H9 (cell line): ENCODE results near the gene PRSS22. TPM values are rescaled to one million over a fixed set of nuclear protein-coding genes. Genes with fewer than 3 reads are reported as not detected.

ENCODE experiments used
- DNase-seq: peaks from one replicate; pipeline ENCODE4 v3.0.0-alpha.2; 2017
- H2AFZ ChIP-seq: one replicate; pipeline ENCODE4 v1.6.1; 2013; ENCODE audit warnings: mild to moderate bottlenecking, low read length, control low read depth, moderate library complexity
- H2AK5ac ChIP-seq: 2 replicates; pipeline ENCODE4 v1.6.1; 2013; ENCODE audit warnings: low read length, control low read depth, mixed read lengths; ENCODE audit not compliant: insufficient read length
- H2BK120ac ChIP-seq: one replicate; pipeline ENCODE4 v1.6.1; 2013; ENCODE audit warnings: low read depth, mild to moderate bottlenecking, low read length, control low read depth, inconsistent platforms; ENCODE audit not compliant: poor library complexity, severe bottlenecking
- H2BK12ac ChIP-seq: 2 replicates; pipeline ENCODE4 v1.6.1; 2013; ENCODE audit warnings: low read length, control low read depth, mixed read lengths, low read depth; ENCODE audit not compliant: insufficient read length
- H2BK15ac ChIP-seq: 2 replicates; pipeline ENCODE4 v1.6.1; 2013; ENCODE audit warnings: low read depth, low read length, control low read depth
- H2BK20ac ChIP-seq: one replicate; pipeline ENCODE4 v1.6.1; 2013; ENCODE audit warnings: low read depth, mild to moderate bottlenecking, low read length, control low read depth, inconsistent platforms; ENCODE audit not compliant: poor library complexity, severe bottlenecking
- H2BK5ac ChIP-seq: 2 replicates; pipeline ENCODE4 v1.6.1; 2013; ENCODE audit warnings: low read length, control low read depth, mixed read lengths; ENCODE audit not compliant: insufficient read length
- H3K14ac ChIP-seq: 2 replicates; pipeline ENCODE4 v1.6.1; 2013; ENCODE audit warnings: low read length, control low read depth; ENCODE audit not compliant: insufficient read depth
- H3K18ac ChIP-seq: 2 replicates; pipeline ENCODE4 v1.6.1; 2013; ENCODE audit warnings: low read depth, mild to moderate bottlenecking, mixed read lengths, low read length, control low read depth; ENCODE audit not compliant: insufficient read length
- H3K23ac ChIP-seq: 2 replicates; pipeline ENCODE4 v1.6.1; 2013; ENCODE audit warnings: low read length, control low read depth, mixed read lengths, low read depth; ENCODE audit not compliant: insufficient read length
- H3K23me2 ChIP-seq: 2 replicates; pipeline ENCODE4 v1.6.1; 2013; ENCODE audit warnings: low read depth, mild to moderate bottlenecking, mixed read lengths, low read length, control low read depth; ENCODE audit not compliant: insufficient read length, poor library complexity, severe bottlenecking
- H3K27ac ChIP-seq: 2 replicates; pipeline ENCODE4 v1.5.1; 2013; ENCODE audit warnings: low read length, control low read depth, mixed read lengths, low read depth; ENCODE audit not compliant: insufficient read length
- H3K27me3 ChIP-seq: 2 replicates; pipeline ENCODE4 v1.6.1; 2013; ENCODE audit warnings: low read length, control low read depth, inconsistent platforms; ENCODE audit not compliant: insufficient read depth
- H3K4ac ChIP-seq: 2 replicates; pipeline ENCODE4 v1.6.1; 2013; ENCODE audit warnings: low read depth, mild to moderate bottlenecking, control low read depth, inconsistent platforms, low read length, moderate library complexity
- H3K4me1 ChIP-seq: 2 replicates; pipeline ENCODE4 v1.6.1; 2013; ENCODE audit warnings: low read length, control low read depth, inconsistent platforms; ENCODE audit not compliant: insufficient read depth
- H3K4me2 ChIP-seq: 2 replicates; pipeline ENCODE4 v1.6.1; 2013; ENCODE audit warnings: low read length, control low read depth, mixed read lengths; ENCODE audit not compliant: insufficient read length, insufficient read depth
- H3K56ac ChIP-seq: 2 replicates; pipeline ENCODE4 v1.6.1; 2013; ENCODE audit warnings: low read depth, mild to moderate bottlenecking, mixed read lengths, low read length, control low read depth; ENCODE audit not compliant: insufficient read length
- H3K79me1 ChIP-seq: 2 replicates; pipeline ENCODE4 v1.6.1; 2013; ENCODE audit warnings: low read depth, mild to moderate bottlenecking, moderate library complexity, low read length, control low read depth, inconsistent platforms; ENCODE audit not compliant: insufficient read depth, poor library complexity, severe bottlenecking
- H3K79me2 ChIP-seq: 2 replicates; pipeline ENCODE4 v1.6.1; 2013; ENCODE audit warnings: low read length, control low read depth, inconsistent platforms; ENCODE audit not compliant: insufficient read depth
- H3K9ac ChIP-seq: 2 replicates; pipeline ENCODE4 v1.6.1; 2013; ENCODE audit warnings: low read length, control low read depth, mixed read lengths; ENCODE audit not compliant: insufficient read length; ENCODE audit errors: extremely low read depth
- H3K9me3 ChIP-seq: one replicate; pipeline ENCODE4 v1.6.1; 2013; ENCODE audit warnings: low read depth, low read length, inconsistent platforms; ENCODE audit not compliant: control insufficient read depth
- H3T11ph ChIP-seq: one replicate; pipeline ENCODE4 v1.6.1; 2013; ENCODE audit warnings: mild to moderate bottlenecking, low read length, control low read depth, inconsistent platforms
- H4K20me1 ChIP-seq: one replicate; pipeline ENCODE4 v1.6.1; 2013; ENCODE audit not compliant: control insufficient read depth, insufficient read length, insufficient read depth
- H4K5ac ChIP-seq: 2 replicates; pipeline ENCODE4 v1.6.1; 2013; ENCODE audit warnings: low read depth, mild to moderate bottlenecking, mixed read lengths, low read length, control low read depth; ENCODE audit not compliant: insufficient read length
- H4K8ac ChIP-seq: replicated peaks from 2 replicates; pipeline ENCODE4 v1.6.1; 2013; ENCODE audit warnings: low read length, control low read depth, mixed read lengths, low read depth; ENCODE audit not compliant: insufficient read length
- H4K91ac ChIP-seq: 2 replicates; pipeline ENCODE4 v1.6.1; 2013; ENCODE audit warnings: low read depth, mild to moderate bottlenecking, moderate library complexity, mixed read lengths, low read length, control low read depth; ENCODE audit not compliant: insufficient read length
- H3K27ac Mint-ChIP-seq, 3 experiments: 2 replicates in 2 of 3; 3 replicates in 1 of 3; pipeline ENCODE4 v1.8.0; 2020 to 2021; ENCODE audit warnings: mixed read lengths in 3 of 3, mild to moderate bottlenecking in 1 of 3, moderate library complexity in 1 of 3
- H3K27me3 Mint-ChIP-seq: 2 replicates; pipeline ENCODE4 v1.8.0; 2021; ENCODE audit warnings: low read depth, mild to moderate bottlenecking, moderate library complexity, mixed read lengths
- H3K36me3 Mint-ChIP-seq, 3 experiments: 2 replicates in 2 of 3; 3 replicates in 1 of 3; pipeline ENCODE4 v1.8.0; 2020 to 2021; ENCODE audit warnings: low read depth in 3 of 3, mixed read lengths in 3 of 3; ENCODE audit not compliant: insufficient read depth in 1 of 3
- H3K4me1 Mint-ChIP-seq, 2 experiments: 2 replicates each; pipeline ENCODE4 v1.8.0; 2020; ENCODE audit warnings: mixed read lengths in 2 of 2
- H3K4me3 Mint-ChIP-seq, 2 experiments: 2 replicates in 1 of 2; 3 replicates in 1 of 2; pipeline ENCODE4 v1.8.0; 2020 to 2021; ENCODE audit warnings: mild to moderate bottlenecking in 2 of 2, mixed read lengths in 2 of 2, moderate library complexity in 1 of 2
- H3K9me3 Mint-ChIP-seq, 2 experiments: 2 replicates in 1 of 2; 3 replicates in 1 of 2; pipeline ENCODE4 v1.8.0; 2020; ENCODE audit warnings: mild to moderate bottlenecking in 2 of 2, mixed read lengths in 2 of 2, moderate library complexity in 1 of 2
- CTCF ChIP-seq: fragments of 200-600 bp; sonication (generic); conservative IDR thresholded peaks from 3 replicates; pipeline ENCODE4 v1.8.0; 2021; ENCODE audit warnings: antibody characterized with exemption, mild to moderate bottlenecking
- WGBS: extraction: QIAGEN DNeasy Blood & Tissue Kit; methylation state at CpG from one replicate; pipeline ENCODE4 v1.1.7; 2013; ENCODE audit warnings: missing lambda C conversion rate, low lambda C conversion rate, mixed read lengths; ENCODE audit not compliant: insufficient read length; ENCODE audit errors: extremely low coverage; 5-methylcytosine and 5-hydroxymethylcytosine counted together
- total RNA-seq: library from RNA; stranded (reverse); gene quantifications from 2 replicates; pipeline ENCODE4 v1.2.1, GENCODE V29; 2021

The PRSS22 gene
- total RNA-seq, 1 experiment from 2014 or later, result 1.9 TPM

- Histone ChIP-seq H3K4me2 (no peak overlapping the region), H2BK120ac (no peak overlapping the region), H3K79me1 (no peaks in the 10 kb centered on the region), H3K27ac (no peak overlapping the region), H3K9me3 (no peaks in the 10 kb centered on the region), H4K91ac (no peak overlapping the region), H2BK20ac (no peak overlapping the region), H3K4ac (no peak overlapping the region), H4K8ac (no peak overlapping the region), H4K20me1 (no peaks in the 10 kb centered on the region), H2AK5ac (no peak overlapping the region), H3K79me2 (no peaks in the 10 kb centered on the region), H3K14ac (no peak overlapping the region), H3K23ac (no peak overlapping the region), H3K9ac (no peak overlapping the region), H2AFZ (no peak overlapping the region), H3K27me3 (no peaks in the 10 kb centered on the region), H3T11ph (no peak overlapping the region), H4K5ac (no peak overlapping the region), H2BK5ac (no peak overlapping the region), H3K18ac (no peak overlapping the region), H2BK12ac (no peak overlapping the region), H2BK15ac (no peak overlapping the region), H3K56ac (no peak overlapping the region), H3K23me2 (no peaks in the 10 kb centered on the region), H3K4me1 (no peaks in the 10 kb centered on the region)
- Mint-ChIP-seq H3K27me3 (no peaks in the 10 kb centered on the region), H3K36me3 (no peaks in the 10 kb centered on the region; a peak in 1 of 7 replicates), H3K4me3 (no peak overlapping the region), H3K9me3 (no peaks in the 10 kb centered on the region), H3K4me1 (no peaks in the 10 kb centered on the region), H3K27ac (no peak overlapping the region)
- TF ChIP-seq CTCF, result no peak
- no CpG with 5 or more reads among the region's 8 CpGs for WGBS
- DNase-seq, result no peak
Measured at GRCh38 chr16:2822158-2822495, 35.8 kb downstream of the PRSS22 start.
